K562 (cell line): Measurements from ENCODE around the gene PCF11. TPM values are rescaled to one million over a fixed set of nuclear protein-coding genes. Genes with fewer than 3 reads are reported as not detected.

Experiments
- ETS2 ChIP-seq: IDR thresholded peaks from 2 replicates; pipeline ENCODE4 v1.6.1; 2016; ENCODE audit warnings: borderline replicate concordance, missing genetic modification characterization, mild to moderate bottlenecking, moderate library complexity, missing compliant biosample characterization; ENCODE audit not compliant: poor library complexity, severe bottlenecking
- ETV6 ChIP-seq, 3 experiments: fragments of 150-350 bp in 1 of 3; sonication (generic) in 1 of 3; formaldehyde crosslinking in 1 of 3; IDR thresholded peaks; 2 replicates each; pipeline versions ENCODE4 v1.6.1 to v1.8.0; 2014 to 2022; ENCODE audit warnings: borderline replicate concordance in 2 of 3, low read depth in 2 of 3, antibody characterized with exemption in 1 of 3, low read length in 1 of 3, mild to moderate bottlenecking in 1 of 3, missing genetic modification reagents in 1 of 3
- FOXK1 ChIP-seq: sonication (generic); formaldehyde crosslinking; IDR thresholded peaks from 2 replicates; pipeline ENCODE4 v1.8.0; 2022; ENCODE audit warnings: missing genetic modification reagents, mild to moderate bottlenecking, borderline replicate concordance
- MAZ ChIP-seq, 2 experiments: fragments of 450-650 bp in 1 of 2; sonication (generic) in 1 of 2; formaldehyde crosslinking; IDR thresholded peaks in 1 of 2; conservative IDR thresholded peaks in 1 of 2; 2 replicates each; pipeline versions ENCODE4 v1.4.0 to v1.5.0; 2020; ENCODE audit warnings: mild to moderate bottlenecking in 1 of 2, missing genetic modification reagents in 1 of 2
- NRF1 ChIP-seq, 2 experiments: fragments of 450-650 bp; IDR thresholded peaks in 1 of 2; conservative IDR thresholded peaks in 1 of 2; 2 replicates each; pipeline ENCODE4 v1.6.1; 2014; ENCODE audit warnings: mild to moderate bottlenecking in 2 of 2
- PKNOX1 ChIP-seq: fragments of 450-650 bp; IDR thresholded peaks from 2 replicates; pipeline ENCODE4 v1.6.1; 2016
- RAD51 ChIP-seq: fragments of 450-650 bp; IDR thresholded peaks from 2 replicates; pipeline ENCODE4 v1.7.1; 2016; ENCODE audit warnings: low read depth, mild to moderate bottlenecking, borderline replicate concordance
- RB1 ChIP-seq: fragments of 450-650 bp; IDR thresholded peaks from 2 replicates; pipeline ENCODE4 v1.6.1; 2017; ENCODE audit warnings: low read depth, mild to moderate bottlenecking
- STAT5B ChIP-seq: fragments of 250-450 bp; sonication (Bioruptor Pico); IDR thresholded peaks from 2 replicates; pipeline ENCODE4 v1.8.0; 2021; ENCODE audit warnings: mild to moderate bottlenecking, inconsistent platforms
- polyA plus RNA-seq, 8 experiments: library from polyadenylated mRNA; depleted of rRNA in 4 of 8; stranded (reverse) in 5 of 8; unstranded in 3 of 8; fragments of >200 nt; fragmentation: Nextera tagmentation in 2 of 8; fragmentation: Illumina TruSeq in 1 of 8; extraction: Ambion mirVana in 2 of 8; extraction: Trizol in 1 of 8; gene quantifications; 2 replicates each; pipeline versions ENCODE4 v1.2.1 to v1.2.3, GENCODE V29; 2011 to 2014; ENCODE audit warnings: inconsistent platforms in 1 of 8, missing spikeins in 1 of 8
- total RNA-seq, 7 experiments: library from RNA; depleted of rRNA in 6 of 7; stranded (reverse); fragments of >200 nt in 6 of 7; fragmentation: Illumina TruSeq in 2 of 7; extraction: Trizol in 2 of 7; gene quantifications; 2 replicates each; pipeline versions ENCODE4 v1.2.1 to v1.2.3, GENCODE V29; 2011 to 2021; ENCODE audit warnings: low replicate concordance in 1 of 7
- TF ChIP-seq, protein P1 (sequence below): fragments of 450-650 bp; IDR thresholded peaks from 2 replicates; pipeline ENCODE4 v1.6.1; 2016; ENCODE audit warnings: low read depth
- TF ChIP-seq, protein P2 (sequence below): IDR thresholded peaks from 2 replicates; pipeline ENCODE4 v1.6.1; 2016; ENCODE audit warnings: missing genetic modification characterization, missing compliant biosample characterization

The PCF11 gene
- total and polyA plus RNA-seq, 9 of the 15 experiments (the other 6 are each of a cell fraction or from before 2014, with no cell fraction given), result 9.3 to 91.6 (median 54.4) TPM

DNA sequence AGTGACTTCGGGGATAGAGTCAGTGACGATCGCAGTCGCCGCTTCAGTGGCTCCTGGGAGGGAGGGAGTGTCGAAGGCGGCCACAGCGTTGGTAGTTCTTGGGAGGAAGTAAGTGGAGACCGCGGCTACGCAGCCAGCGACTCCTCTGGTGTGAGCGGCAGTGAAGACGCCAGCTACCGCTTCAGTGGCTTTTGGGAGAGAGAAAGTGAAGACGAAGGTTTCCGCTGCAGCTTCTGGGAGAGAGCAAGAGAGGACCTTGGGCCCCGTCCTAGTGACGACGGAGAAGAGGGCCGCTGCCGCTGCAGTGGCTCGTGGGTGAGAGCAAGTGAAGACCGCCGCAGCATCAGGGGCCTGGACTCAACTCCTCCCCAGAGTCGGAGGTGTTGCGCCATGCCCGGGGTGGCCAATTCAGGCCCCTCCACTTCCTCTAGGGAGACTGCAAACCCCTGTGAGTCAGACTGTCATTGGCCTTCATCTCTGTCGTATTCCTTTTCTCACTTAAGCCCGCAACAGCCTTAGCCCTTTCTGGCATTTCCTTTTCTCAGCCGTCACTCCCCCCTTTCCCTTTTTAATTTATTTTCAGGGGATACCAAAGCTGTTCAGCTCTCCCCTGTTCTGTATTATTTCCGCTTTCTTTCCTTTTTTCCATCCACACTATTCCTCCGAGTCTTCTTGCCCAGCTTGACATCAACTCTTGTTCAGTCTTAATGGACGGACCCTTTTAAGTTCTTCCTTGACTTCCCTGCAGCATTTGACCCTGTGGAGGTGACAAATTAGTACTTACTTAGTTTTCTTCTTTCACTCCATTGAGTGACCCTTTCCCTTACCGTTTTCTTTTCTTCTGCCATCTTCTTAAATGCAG is 37.6 kb downstream of the PCF11 start (continued):
- TF ChIP-seq, protein P1, sequence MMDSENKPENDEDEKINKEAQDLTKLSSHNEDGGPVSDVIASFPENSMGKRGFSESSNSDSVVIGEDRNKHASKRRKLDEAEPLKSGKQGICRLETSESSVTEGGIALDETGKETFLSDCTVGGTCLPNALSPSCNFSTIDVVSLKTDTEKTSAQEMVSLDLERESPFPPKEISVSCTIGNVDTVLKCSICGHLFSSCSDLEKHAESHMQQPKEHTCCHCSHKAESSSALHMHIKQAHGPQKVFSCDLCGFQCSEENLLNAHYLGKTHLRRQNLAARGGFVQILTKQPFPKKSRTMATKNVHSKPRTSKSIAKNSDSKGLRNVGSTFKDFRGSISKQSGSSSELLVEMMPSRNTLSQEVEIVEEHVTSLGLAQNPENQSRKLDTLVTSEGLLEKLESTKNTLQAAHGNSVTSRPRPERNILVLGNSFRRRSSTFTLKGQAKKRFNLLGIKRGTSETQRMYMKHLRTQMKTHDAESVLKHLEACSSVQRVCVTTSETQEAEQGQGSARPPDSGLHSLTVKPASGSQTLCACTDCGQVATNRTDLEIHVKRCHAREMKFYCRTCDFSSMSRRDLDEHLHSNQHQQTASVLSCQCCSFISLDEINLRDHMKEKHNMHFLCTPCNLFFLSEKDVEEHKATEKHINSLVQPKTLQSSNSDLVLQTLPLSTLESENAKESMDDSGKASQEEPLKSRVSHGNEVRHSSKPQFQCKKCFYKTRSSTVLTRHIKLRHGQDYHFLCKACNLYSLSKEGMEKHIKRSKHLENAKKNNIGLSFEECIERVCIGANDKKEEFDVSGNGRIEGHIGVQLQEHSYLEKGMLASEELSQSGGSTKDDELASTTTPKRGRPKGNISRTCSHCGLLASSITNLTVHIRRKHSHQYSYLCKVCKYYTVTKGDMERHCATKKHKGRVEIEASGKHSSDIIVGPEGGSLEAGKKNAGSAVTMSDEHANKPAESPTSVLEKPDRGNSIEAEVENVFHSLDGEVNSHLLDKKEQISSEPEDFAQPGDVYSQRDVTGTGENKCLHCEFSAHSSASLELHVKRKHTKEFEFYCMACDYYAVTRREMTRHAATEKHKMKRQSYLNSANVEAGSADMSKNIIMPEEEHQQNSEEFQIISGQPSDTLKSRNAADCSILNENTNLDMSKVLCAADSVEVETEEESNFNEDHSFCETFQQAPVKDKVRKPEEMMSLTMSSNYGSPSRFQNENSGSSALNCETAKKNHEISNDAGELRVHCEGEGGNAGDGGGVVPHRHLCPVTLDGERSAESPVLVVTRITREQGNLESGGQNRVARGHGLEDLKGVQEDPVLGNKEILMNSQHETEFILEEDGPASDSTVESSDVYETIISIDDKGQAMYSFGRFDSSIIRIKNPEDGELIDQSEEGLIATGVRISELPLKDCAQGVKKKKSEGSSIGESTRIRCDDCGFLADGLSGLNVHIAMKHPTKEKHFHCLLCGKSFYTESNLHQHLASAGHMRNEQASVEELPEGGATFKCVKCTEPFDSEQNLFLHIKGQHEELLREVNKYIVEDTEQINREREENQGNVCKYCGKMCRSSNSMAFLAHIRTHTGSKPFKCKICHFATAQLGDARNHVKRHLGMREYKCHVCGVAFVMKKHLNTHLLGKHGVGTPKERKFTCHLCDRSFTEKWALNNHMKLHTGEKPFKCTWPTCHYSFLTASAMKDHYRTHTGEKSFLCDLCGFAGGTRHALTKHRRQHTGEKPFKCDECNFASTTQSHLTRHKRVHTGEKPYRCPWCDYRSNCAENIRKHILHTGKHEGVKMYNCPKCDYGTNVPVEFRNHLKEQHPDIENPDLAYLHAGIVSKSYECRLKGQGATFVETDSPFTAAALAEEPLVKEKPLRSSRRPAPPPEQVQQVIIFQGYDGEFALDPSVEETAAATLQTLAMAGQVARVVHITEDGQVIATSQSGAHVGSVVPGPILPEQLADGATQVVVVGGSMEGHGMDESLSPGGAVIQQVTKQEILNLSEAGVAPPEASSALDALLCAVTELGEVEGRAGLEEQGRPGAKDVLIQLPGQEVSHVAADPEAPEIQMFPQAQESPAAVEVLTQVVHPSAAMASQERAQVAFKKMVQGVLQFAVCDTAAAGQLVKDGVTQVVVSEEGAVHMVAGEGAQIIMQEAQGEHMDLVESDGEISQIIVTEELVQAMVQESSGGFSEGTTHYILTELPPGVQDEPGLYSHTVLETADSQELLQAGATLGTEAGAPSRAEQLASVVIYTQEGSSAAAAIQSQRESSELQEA, result peak; percentile 48; the same call in 1 of the 2 replicates
- TF ChIP-seq NRF1 (conservative IDR thresholded peaks at IDR 0.05 in 1 of 2, IDR thresholded peaks at IDR 0.05 in 1 of 2) (peak; percentile 9 to 17; a peak in 2 of 4 replicates), STAT5B (CRISPR knock-in tag) (no peak), RAD51 (no peak), PKNOX1 (peak; percentile 33; the same call in 1 of the 2 replicates), ETV6 (IDR thresholded peaks at IDR 0.05; ENCODE audit: borderline replicate concordance in 1 of 2, low read depth in 2 of 2, low read length in 1 of 2) (0 out of 4 replicates have a peak, but pooled peaks of 1 of the 2 experiments have one; percentile 2), ETV6 (CRISPR knock-in tag; IDR thresholded peaks at IDR 0.05; ENCODE audit: borderline replicate concordance) (no peak), RB1 (0 out of 2 replicates have a peak, but pooled peaks have one; percentile 27), MAZ (CRISPR knock-in tag; conservative IDR thresholded peaks at IDR 0.05 in 1 of 2, IDR thresholded peaks at IDR 0.05 in 1 of 2) (peak; percentile 21 to 68; a peak in 2 of 4 replicates), FOXK1 (CRISPR knock-in tag) (no peak), ETS2 (tag) (no peak)
- TF ChIP-seq, protein P2, sequence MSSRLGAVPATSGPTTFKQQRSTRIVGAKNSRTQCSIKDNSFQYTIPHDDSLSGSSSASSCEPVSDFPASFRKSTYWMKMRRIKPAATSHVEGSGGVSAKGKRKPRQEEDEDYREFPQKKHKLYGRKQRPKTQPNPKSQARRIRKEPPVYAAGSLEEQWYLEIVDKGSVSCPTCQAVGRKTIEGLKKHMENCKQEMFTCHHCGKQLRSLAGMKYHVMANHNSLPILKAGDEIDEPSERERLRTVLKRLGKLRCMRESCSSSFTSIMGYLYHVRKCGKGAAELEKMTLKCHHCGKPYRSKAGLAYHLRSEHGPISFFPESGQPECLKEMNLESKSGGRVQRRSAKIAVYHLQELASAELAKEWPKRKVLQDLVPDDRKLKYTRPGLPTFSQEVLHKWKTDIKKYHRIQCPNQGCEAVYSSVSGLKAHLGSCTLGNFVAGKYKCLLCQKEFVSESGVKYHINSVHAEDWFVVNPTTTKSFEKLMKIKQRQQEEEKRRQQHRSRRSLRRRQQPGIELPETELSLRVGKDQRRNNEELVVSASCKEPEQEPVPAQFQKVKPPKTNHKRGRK (tag), result peak; percentile 61
